ENCODE measurements around the gene COL6A3. TPM values are rescaled to one million over a fixed set of nuclear protein-coding genes. Genes with fewer than 3 reads are reported as not detected.

COL6A3 gene
- total RNA-seq, 1 experiment from 2014 or later: 1.2 TPM

- Histone ChIP-seq H3K27ac (ENCODE audit: low read depth, low read length) (no peak overlapping the region), H4K20me1 (ENCODE audit: insufficient read depth) (no peaks in the 10 kb centered on the region), H3K9me2 (ENCODE audit: insufficient read depth) (no peaks in the 10 kb centered on the region), H3K36me3 (ENCODE audit: control insufficient read depth in 1 of 2, insufficient read depth in 2 of 2, low read length in 2 of 2) (no peaks in the 10 kb centered on the region), H2AFZ (ENCODE audit: low read depth, low read length, poor library complexity, severe bottlenecking) (no peak overlapping the region), H3K27me3 (ENCODE audit: insufficient read depth, low read length) (no peaks in the 10 kb centered on the region; the same call in 1 of the 2 replicates), H3K4me2 (ENCODE audit: low read length) (no peak overlapping the region), H3K4me3 (replicated peaks in 1 of 2; ENCODE audit: low read depth in 1 of 2, low read length in 2 of 2) (no peak overlapping the region), H3K9me3 (ENCODE audit: control insufficient read depth in 1 of 2, insufficient read depth in 1 of 2, low read depth in 1 of 2, low read length in 2 of 2) (no peaks in the 10 kb centered on the region), H3K9ac (ENCODE audit: low read length) (no peak overlapping the region), H3K4me1 (ENCODE audit: control insufficient read depth in 1 of 2, insufficient read depth in 2 of 2, low read length in 2 of 2) (peaks cover 0 to 25% of the 10 kb centered on the region in 2 experiments; a peak in 3 of 4 replicates), H3K79me2 (ENCODE audit: insufficient read depth, low read length) (no peaks in the 10 kb centered on the region)
- BruUV-seq (replicated peaks): no TSS peak
- ChIA-PET CTCF (no interaction called here), RAD21 (ENCODE audit: low non-redundant PET in 1 of 2, low total read pairs in 2 of 2, uncharacterized antibody in 2 of 2, unreplicated experiment in 2 of 2) (no interaction called here), POLR2A (no interaction called here)
- ATAC-seq (no peak), DNase-seq (ENCODE audit: low read depth, low spot score) (no peak)
- TF ChIP-seq YY1 (IDR thresholded peaks at IDR 0.05; ENCODE audit: extremely low read depth, insufficient replicate concordance, low read depth, low read length) (no peak), SRF (IDR thresholded peaks at IDR 0.05; ENCODE audit: low read depth) (no peak), EZH2 (IDR thresholded peaks at IDR 0.05) (no peak), EGR1 (IDR thresholded peaks at IDR 0.05; ENCODE audit: low read depth) (no peak), SP1 (IDR thresholded peaks at IDR 0.05; ENCODE audit: low read depth) (no peak), JUND (IDR thresholded peaks at IDR 0.05) (no peak), SIN3A (IDR thresholded peaks at IDR 0.05; ENCODE audit: low read depth) (no peak)
- intact Hi-C loops (cut with micrococcal nuclease): no loop called here
Measured at GRCh38 chr2:237309416-237309815, 104.5 kb downstream of the COL6A3 start.

DNA sequence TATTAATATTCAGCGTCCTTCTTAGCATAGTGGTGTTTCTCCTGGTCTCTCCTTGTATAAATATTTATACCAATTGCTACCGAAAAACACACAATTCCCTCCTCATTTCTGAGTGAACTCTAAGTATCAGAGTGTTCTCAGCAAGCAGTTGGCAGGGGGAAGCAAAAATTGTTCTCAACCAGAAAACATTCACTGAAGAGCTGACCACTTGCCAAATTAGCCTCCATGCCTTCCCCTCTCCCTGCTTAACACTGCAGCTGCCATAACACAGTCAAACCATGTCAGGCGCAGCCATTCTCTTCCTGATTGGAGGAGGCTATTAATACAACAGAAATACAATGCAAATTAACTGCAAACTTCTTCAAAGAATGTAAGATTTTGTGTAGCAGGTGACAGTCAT lies 105.0 kb downstream of the COL6A3 start:
- intact Hi-C loops (cut with micrococcal nuclease): no loop called here
- H3K9ac ChIP-seq (ENCODE audit: low read length): no peak overlapping the region
- BruUV-seq (replicated peaks): no TSS peak
- RAD21 ChIA-PET (ENCODE audit: low non-redundant PET in 1 of 2, low total read pairs in 2 of 2, uncharacterized antibody in 2 of 2, unreplicated experiment in 2 of 2): no interaction called here
- H3K9me2 ChIP-seq (ENCODE audit: insufficient read depth): no peaks in the 10 kb centered on the region
- no peaks in the 10 kb centered on the region for H3K36me3 ChIP-seq (ENCODE audit: control insufficient read depth in 1 of 2, insufficient read depth in 2 of 2, low read length in 2 of 2)
- H3K9me3 ChIP-seq (ENCODE audit: control insufficient read depth in 1 of 2, insufficient read depth in 1 of 2, low read depth in 1 of 2, low read length in 2 of 2): no peaks in the 10 kb centered on the region; a peak in 1 of 4 replicates
- peaks cover 0 to 28% of the 10 kb centered on the region in 2 experiments; a peak in 3 of 4 replicates for H3K4me1 ChIP-seq (ENCODE audit: control insufficient read depth in 1 of 2, insufficient read depth in 2 of 2, low read length in 2 of 2)
- no peaks in the 10 kb centered on the region for H3K79me2 ChIP-seq (ENCODE audit: insufficient read depth, low read length)
- CTCF ChIA-PET: no interaction called here
- no peaks in the 10 kb centered on the region; the same call in 1 of the 2 replicates for H3K27me3 ChIP-seq (ENCODE audit: insufficient read depth, low read length)
- ATAC-seq: no peak
- POLR2A ChIA-PET: no interaction called here
- H3K4me2 ChIP-seq (ENCODE audit: low read length): no peak overlapping the region
- no peak for DNase-seq (ENCODE audit: low read depth, low spot score)
- H4K20me1 ChIP-seq (ENCODE audit: insufficient read depth): no peaks in the 10 kb centered on the region
- H2AFZ ChIP-seq (ENCODE audit: low read depth, low read length, poor library complexity, severe bottlenecking): no peak overlapping the region
- no peak overlapping the region for H3K27ac ChIP-seq (ENCODE audit: low read depth, low read length)
- H3K4me3 ChIP-seq (replicated peaks in 1 of 2; ENCODE audit: low read depth in 1 of 2, low read length in 2 of 2): no peak overlapping the region
- TF ChIP-seq RAD21 (IDR thresholded peaks at IDR 0.05; ENCODE audit: low read depth): no peak
- TF ChIP-seq YY1 (IDR thresholded peaks at IDR 0.05; ENCODE audit: extremely low read depth, insufficient replicate concordance, low read depth, low read length): no peak
- TF ChIP-seq, protein P1, sequence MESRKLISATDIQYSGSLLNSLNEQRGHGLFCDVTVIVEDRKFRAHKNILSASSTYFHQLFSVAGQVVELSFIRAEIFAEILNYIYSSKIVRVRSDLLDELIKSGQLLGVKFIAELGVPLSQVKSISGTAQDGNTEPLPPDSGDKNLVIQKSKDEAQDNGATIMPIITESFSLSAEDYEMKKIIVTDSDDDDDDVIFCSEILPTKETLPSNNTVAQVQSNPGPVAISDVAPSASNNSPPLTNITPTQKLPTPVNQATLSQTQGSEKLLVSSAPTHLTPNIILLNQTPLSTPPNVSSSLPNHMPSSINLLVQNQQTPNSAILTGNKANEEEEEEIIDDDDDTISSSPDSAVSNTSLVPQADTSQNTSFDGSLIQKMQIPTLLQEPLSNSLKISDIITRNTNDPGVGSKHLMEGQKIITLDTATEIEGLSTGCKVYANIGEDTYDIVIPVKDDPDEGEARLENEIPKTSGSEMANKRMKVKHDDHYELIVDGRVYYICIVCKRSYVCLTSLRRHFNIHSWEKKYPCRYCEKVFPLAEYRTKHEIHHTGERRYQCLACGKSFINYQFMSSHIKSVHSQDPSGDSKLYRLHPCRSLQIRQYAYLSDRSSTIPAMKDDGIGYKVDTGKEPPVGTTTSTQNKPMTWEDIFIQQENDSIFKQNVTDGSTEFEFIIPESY (IDR thresholded peaks at IDR 0.05; ENCODE audit: extremely low read depth, insufficient replicate concordance, low read length): no peak
- no peak for TF ChIP-seq CBX3 (IDR thresholded peaks at IDR 0.05; ENCODE audit: low read depth)
- no peak for TF ChIP-seq TCF7L2 (IDR thresholded peaks at IDR 0.05; ENCODE audit: borderline replicate concordance, extremely low read depth, insufficient read depth, insufficient read length)
- no peak for TF ChIP-seq CEBPB (IDR thresholded peaks at IDR 0.05; ENCODE audit: low read depth)
- TF ChIP-seq JUND (IDR thresholded peaks at IDR 0.05): no peak
- no peak for TF ChIP-seq ATF3 (IDR thresholded peaks at IDR 0.05)
- no peak for TF ChIP-seq EZH2 (IDR thresholded peaks at IDR 0.05)
- TF ChIP-seq REST (IDR thresholded peaks at IDR 0.05; ENCODE audit: low read depth): no peak
